MM.1S (cell line): Measurements from ENCODE around the gene BTBD16.

Source experiments
- DNase-seq: peaks from one replicate; pipeline ENCODE4 v3.0.0-alpha.2; 2015
- H2AFZ ChIP-seq: fragments of 300-600 bp; sonication (generic); 2 replicates; pipeline ENCODE4 v1.6.0; 2016; ENCODE audit warnings: antibody characterized with exemption, low read length
- H3F3A ChIP-seq: fragments of 300-600 bp; sonication (generic); 2 replicates; pipeline ENCODE4 v1.6.1; 2016; ENCODE audit warnings: mild to moderate bottlenecking, antibody characterized with exemption, low read length, moderate library complexity, mixed read lengths; ENCODE audit not compliant: insufficient read depth
- H3K27ac ChIP-seq: fragments of 300-600 bp; sonication (generic); 2 replicates; pipeline ENCODE4 v1.5.1; 2016; ENCODE audit warnings: mild to moderate bottlenecking, low read length
- H3K27me3 ChIP-seq: fragments of 300-600 bp; sonication (generic); replicated peaks from 2 replicates; pipeline ENCODE4 v1.6.0; 2016; ENCODE audit warnings: low read length; ENCODE audit not compliant: insufficient read depth
- H3K36me3 ChIP-seq: fragments of 300-600 bp; sonication (generic); replicated peaks from 2 replicates; pipeline ENCODE4 v1.6.1; 2016; ENCODE audit warnings: mild to moderate bottlenecking, low read length, mixed read lengths; ENCODE audit not compliant: insufficient read depth
- H3K4me1 ChIP-seq: fragments of 300-600 bp; sonication (generic); 2 replicates; pipeline ENCODE4 v1.6.1; 2016; ENCODE audit warnings: low read length, mixed read lengths
- H3K4me2 ChIP-seq: fragments of 300-600 bp; sonication (generic); 2 replicates; pipeline ENCODE4 v1.6.0; 2016; ENCODE audit warnings: low read depth, low read length
- H3K4me3 ChIP-seq: fragments of 300-600 bp; sonication (generic); 2 replicates; pipeline ENCODE4 v1.5.1; 2016; ENCODE audit warnings: low read length, mixed read lengths
- H3K79me2 ChIP-seq: fragments of 300-600 bp; sonication (generic); 2 replicates; pipeline ENCODE4 v1.6.1; 2016; ENCODE audit warnings: mixed run types, low read length, mixed read lengths
- H3K9ac ChIP-seq: fragments of 300-600 bp; sonication (generic); 2 replicates; pipeline ENCODE4 v1.6.1; 2016; ENCODE audit warnings: low read length, mixed read lengths
- H3K9me2 ChIP-seq: fragments of 300-600 bp; sonication (generic); replicated peaks from 2 replicates; pipeline ENCODE4 v1.6.1; 2016; ENCODE audit warnings: mild to moderate bottlenecking, low read length, mixed read lengths; ENCODE audit not compliant: insufficient read depth
- H3K9me3 ChIP-seq: fragments of 300-600 bp; sonication (generic); replicated peaks from 2 replicates; pipeline ENCODE4 v1.6.1; 2016; ENCODE audit warnings: mild to moderate bottlenecking, low read length, mixed read lengths; ENCODE audit not compliant: insufficient read depth
- H4K20me1 ChIP-seq: fragments of 300-600 bp; sonication (generic); 2 replicates; pipeline ENCODE4 v1.6.1; 2016; ENCODE audit warnings: mild to moderate bottlenecking, low read length, moderate library complexity, mixed read lengths; ENCODE audit not compliant: insufficient read depth
- CTCF ChIP-seq: fragments of 300-600 bp; sonication (generic); IDR thresholded peaks from 2 replicates; pipeline ENCODE4 v1.5.1; 2016; ENCODE audit warnings: antibody characterized with exemption, low read length, mixed read lengths
- EZH2 ChIP-seq: fragments of 300-600 bp; sonication (generic); optimal IDR thresholded peaks from 2 replicates; pipeline ENCODE3; 2017; ENCODE audit warnings: low read depth, mild to moderate bottlenecking, antibody characterized with exemption, low read length, mixed read lengths
- EZH2phosphoT487 ChIP-seq: fragments of 300-600 bp; sonication (generic); IDR thresholded peaks from 2 replicates; pipeline ENCODE4 v1.6.1; 2018; ENCODE audit warnings: antibody characterized with exemption, low read length

BTBD16 gene

GRCh38 chr10:122267849-122268737, 3.0 kb upstream of the BTBD16 start:
- Histone ChIP-seq H3K4me3 (no peak overlapping the region), H3K4me2 (no peak overlapping the region), H2AFZ (no peak overlapping the region), H3F3A (no peaks in the 10 kb centered on the region), H3K9me2 (no peaks in the 10 kb centered on the region), H3K36me3 (no peaks in the 10 kb centered on the region), H3K27ac (no peak overlapping the region), H3K4me1 (no peaks in the 10 kb centered on the region), H3K79me2 (no peaks in the 10 kb centered on the region), H3K27me3 (no peaks in the 10 kb centered on the region), H3K9me3 (no peaks in the 10 kb centered on the region), H3K9ac (no peak overlapping the region), H4K20me1 (no peaks in the 10 kb centered on the region)
- TF ChIP-seq EZH2 (no peak), EZH2phosphoT487 (no peak), CTCF (peak; percentile 80)
- peak; percentile 25 for DNase-seq

GRCh38 chr10:122269059-122269687, 1.9 kb upstream of the BTBD16 start:
- no peaks in the 10 kb centered on the region for H4K20me1 ChIP-seq
- no peaks in the 10 kb centered on the region for H3F3A ChIP-seq
- H3K4me1 ChIP-seq = no peaks in the 10 kb centered on the region
- H3K4me2 ChIP-seq = no peak overlapping the region
- no peaks in the 10 kb centered on the region for H3K27me3 ChIP-seq
- DNase-seq = no peak
- no peaks in the 10 kb centered on the region for H3K36me3 ChIP-seq
- H3K9ac ChIP-seq = no peak overlapping the region
- H3K9me2 ChIP-seq = no peaks in the 10 kb centered on the region
- TF ChIP-seq EZH2 = no peak
- TF ChIP-seq CTCF = no peak
- TF ChIP-seq EZH2phosphoT487 = no peak
- no peak overlapping the region for H3K27ac ChIP-seq
- H3K79me2 ChIP-seq = no peaks in the 10 kb centered on the region
- no peak overlapping the region for H2AFZ ChIP-seq
- H3K9me3 ChIP-seq = no peaks in the 10 kb centered on the region
- H3K4me3 ChIP-seq = no peak overlapping the region

- no peak overlapping the region for H3K4me2 ChIP-seq
- H3K4me3 ChIP-seq = no peak overlapping the region
- no peaks in the 10 kb centered on the region for H3K79me2 ChIP-seq
- DNase-seq = no peak
- H3K36me3 ChIP-seq = no peaks in the 10 kb centered on the region
- H2AFZ ChIP-seq = no peak overlapping the region
- H3K9me3 ChIP-seq = no peaks in the 10 kb centered on the region
- no peaks in the 10 kb centered on the region for H3K27me3 ChIP-seq
- no peak overlapping the region for H3K9ac ChIP-seq
- no peak for TF ChIP-seq EZH2
- TF ChIP-seq EZH2phosphoT487 = no peak
- TF ChIP-seq CTCF = no peak
- no peaks in the 10 kb centered on the region for H4K20me1 ChIP-seq
- H3K4me1 ChIP-seq = no peaks in the 10 kb centered on the region
- H3K27ac ChIP-seq = no peak overlapping the region
- H3K9me2 ChIP-seq = no peaks in the 10 kb centered on the region
- no peaks in the 10 kb centered on the region for H3F3A ChIP-seq
Observed at GRCh38 chr10:122273966-122274545, 3.0 kb downstream of the BTBD16 start.
